IPS-15b (cell line): ENCODE measurements around the gene CDR2.

Experiments
- H3K27me3 ChIP-seq: one replicate; pipeline ENCODE4 v1.6.1; 2013; ENCODE audit warnings: low read length; ENCODE audit not compliant: control insufficient read depth, insufficient read depth
- H3K36me3 ChIP-seq: one replicate; pipeline ENCODE4 v1.6.1; 2013; ENCODE audit warnings: low read length; ENCODE audit not compliant: control insufficient read depth, insufficient read depth
- H3K4me1 ChIP-seq: one replicate; pipeline ENCODE4 v1.6.1; 2013; ENCODE audit warnings: mild to moderate bottlenecking, low read length; ENCODE audit not compliant: control insufficient read depth, insufficient read depth
- H3K4me3 ChIP-seq: one replicate; pipeline ENCODE4 v1.5.1; 2013; ENCODE audit warnings: low read depth, low read length
- H3K9ac ChIP-seq: one replicate; pipeline ENCODE4 v1.6.1; 2013; ENCODE audit warnings: low read depth, mild to moderate bottlenecking, low read length
- H3K9me3 ChIP-seq: one replicate; pipeline ENCODE4 v1.6.1; 2013; ENCODE audit warnings: mild to moderate bottlenecking, low read length; ENCODE audit not compliant: control insufficient read depth, insufficient read depth

The CDR2 gene

GRCh38 chr16:22328081-22328725 is 46.2 kb downstream of the CDR2 start:
- Histone ChIP-seq H3K4me1 (no peaks in the 10 kb centered on the region), H3K4me3 (no peak overlapping the region), H3K9ac (no peak overlapping the region), H3K36me3 (peaks cover 62% of the 10 kb centered on the region), H3K9me3 (no peaks in the 10 kb centered on the region), H3K27me3 (no peaks in the 10 kb centered on the region)

- Histone ChIP-seq H3K4me1 (no peaks in the 10 kb centered on the region), H3K4me3 (no peak overlapping the region), H3K27me3 (no peaks in the 10 kb centered on the region), H3K9ac (no peak overlapping the region), H3K9me3 (no peaks in the 10 kb centered on the region), H3K36me3 (peaks cover 67% of the 10 kb centered on the region)
Measured at GRCh38 chr16:22327446-22327775, 47.0 kb downstream of the CDR2 start.

- no peak overlapping the region for H3K9ac ChIP-seq
Measured at GRCh38 chr16:22326771-22327445, 47.5 kb downstream of the CDR2 start.

GRCh38 chr16:22326369-22326652 is 48.1 kb downstream of the CDR2 start:
- Histone ChIP-seq H3K36me3 (peaks cover 71% of the 10 kb centered on the region), H3K9ac (no peak overlapping the region), H3K9me3 (no peaks in the 10 kb centered on the region)

More at GRCh38 chr16:22326771-22327445, 47.5 kb downstream of the CDR2 start:
- H3K4me1 ChIP-seq: no peaks in the 10 kb centered on the region
- no peaks in the 10 kb centered on the region for H3K9me3 ChIP-seq
- no peaks in the 10 kb centered on the region for H3K27me3 ChIP-seq
- H3K36me3 ChIP-seq: peaks cover 66% of the 10 kb centered on the region
- H3K4me3 ChIP-seq: no peak overlapping the region

GRCh38 chr16:22325598-22326368 is 48.6 kb downstream of the CDR2 start:
- Histone ChIP-seq H3K9me3 (no peaks in the 10 kb centered on the region), H3K4me1 (no peaks in the 10 kb centered on the region), H3K4me3 (no peak overlapping the region), H3K36me3 (peaks cover 71% of the 10 kb centered on the region), H3K9ac (no peak overlapping the region), H3K27me3 (no peaks in the 10 kb centered on the region)

More at GRCh38 chr16:22326369-22326652, 48.1 kb downstream of the CDR2 start:
- Histone ChIP-seq H3K4me3 (no peak overlapping the region), H3K27me3 (no peaks in the 10 kb centered on the region), H3K4me1 (no peaks in the 10 kb centered on the region)

GRCh38 chr16:22324787-22325597 is 49.4 kb downstream of the CDR2 start:
- Histone ChIP-seq H3K36me3 (peaks cover 71% of the 10 kb centered on the region), H3K9ac (no peak overlapping the region), H3K9me3 (no peaks in the 10 kb centered on the region), H3K4me3 (no peak overlapping the region), H3K27me3 (no peaks in the 10 kb centered on the region), H3K4me1 (no peaks in the 10 kb centered on the region)

GRCh38 chr16:22323959-22324786 is 50.2 kb downstream of the CDR2 start:
- Histone ChIP-seq H3K9ac (no peak overlapping the region), H3K36me3 (peaks cover 69% of the 10 kb centered on the region), H3K4me3 (no peak overlapping the region), H3K9me3 (no peaks in the 10 kb centered on the region), H3K4me1 (no peaks in the 10 kb centered on the region), H3K27me3 (no peaks in the 10 kb centered on the region)

GRCh38 chr16:22323173-22323958 is 51.1 kb downstream of the CDR2 start:
- Histone ChIP-seq H3K36me3 (peaks cover 65% of the 10 kb centered on the region), H3K9me3 (no peaks in the 10 kb centered on the region), H3K4me3 (no peak overlapping the region), H3K9ac (no peak overlapping the region), H3K27me3 (no peaks in the 10 kb centered on the region), H3K4me1 (no peaks in the 10 kb centered on the region)

- Histone ChIP-seq H3K4me3 (no peak overlapping the region), H3K27me3 (no peaks in the 10 kb centered on the region), H3K9ac (no peak overlapping the region), H3K9me3 (no peaks in the 10 kb centered on the region), H3K4me1 (no peaks in the 10 kb centered on the region), H3K36me3 (peaks cover 59% of the 10 kb centered on the region)
Measured at GRCh38 chr16:22322741-22323140, 51.7 kb downstream of the CDR2 start.

GRCh38 chr16:22322021-22322471 is 52.4 kb downstream of the CDR2 start:
- Histone ChIP-seq H3K9ac (no peak overlapping the region), H3K4me3 (no peak overlapping the region), H3K27me3 (no peaks in the 10 kb centered on the region), H3K4me1 (no peaks in the 10 kb centered on the region), H3K36me3 (peaks cover 56% of the 10 kb centered on the region), H3K9me3 (no peaks in the 10 kb centered on the region)
